Epithelial cell of prostate (primary cell): ENCODE results near the gene DGKE.

Source experiments
- DNase-seq: peaks from one replicate; pipeline ENCODE4 v3.0.0-alpha.2; 2011; ENCODE audit warnings: low read depth, low spot score
- H3K27ac ChIP-seq: fragments of 450-650 bp; 2 replicates; pipeline ENCODE4 v1.5.1; 2017; ENCODE audit warnings: mild to moderate bottlenecking

DGKE gene

DNA sequence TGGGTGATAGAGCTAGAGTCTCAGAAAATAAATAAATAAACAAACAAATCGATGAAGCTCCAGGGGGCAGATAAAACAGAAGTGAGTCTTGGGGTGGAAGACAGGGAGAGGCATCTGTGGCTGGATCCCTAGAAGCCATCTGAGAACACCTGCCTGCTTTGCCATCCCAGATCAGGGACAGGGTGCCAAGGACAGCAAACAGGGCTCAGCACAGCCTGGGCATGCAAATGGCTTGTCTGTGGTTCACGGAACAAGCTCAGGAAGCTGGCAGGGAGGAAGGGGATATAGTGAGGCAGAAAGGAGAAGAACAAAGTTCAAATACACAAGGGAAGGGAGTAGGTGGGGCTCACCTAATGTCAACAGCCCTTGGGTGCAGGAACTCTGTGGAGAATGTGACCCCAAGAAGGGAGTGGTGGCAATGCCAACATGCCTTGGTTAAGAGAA lies 52.4 kb downstream of the DGKE start:
- peak overlapping the region; percentile 70 for H3K27ac ChIP-seq

DNA sequence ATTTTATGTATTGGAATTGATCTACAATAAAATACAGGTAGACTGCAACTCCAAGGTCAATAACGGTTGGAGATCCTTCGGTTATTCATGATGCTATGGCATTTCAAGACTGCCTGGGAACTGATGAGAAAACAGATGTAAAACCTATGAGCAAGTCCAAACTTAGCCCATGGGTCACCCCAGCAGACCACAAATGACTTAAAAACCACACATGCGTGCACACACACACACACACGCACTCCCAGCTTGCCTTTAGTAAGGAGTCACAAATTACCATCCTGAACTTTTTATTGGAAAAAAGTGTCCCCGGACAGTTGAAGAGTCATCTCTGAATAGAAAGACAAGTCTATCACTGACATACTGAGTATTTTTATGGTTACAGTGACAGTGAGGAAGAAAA lies 53.2 kb downstream of the DGKE start:
- peak overlapping the region; percentile 70 for H3K27ac ChIP-seq

More for the DNA sequence above, 52.4 kb downstream of the DGKE start:
- no peak for DNase-seq

DNA sequence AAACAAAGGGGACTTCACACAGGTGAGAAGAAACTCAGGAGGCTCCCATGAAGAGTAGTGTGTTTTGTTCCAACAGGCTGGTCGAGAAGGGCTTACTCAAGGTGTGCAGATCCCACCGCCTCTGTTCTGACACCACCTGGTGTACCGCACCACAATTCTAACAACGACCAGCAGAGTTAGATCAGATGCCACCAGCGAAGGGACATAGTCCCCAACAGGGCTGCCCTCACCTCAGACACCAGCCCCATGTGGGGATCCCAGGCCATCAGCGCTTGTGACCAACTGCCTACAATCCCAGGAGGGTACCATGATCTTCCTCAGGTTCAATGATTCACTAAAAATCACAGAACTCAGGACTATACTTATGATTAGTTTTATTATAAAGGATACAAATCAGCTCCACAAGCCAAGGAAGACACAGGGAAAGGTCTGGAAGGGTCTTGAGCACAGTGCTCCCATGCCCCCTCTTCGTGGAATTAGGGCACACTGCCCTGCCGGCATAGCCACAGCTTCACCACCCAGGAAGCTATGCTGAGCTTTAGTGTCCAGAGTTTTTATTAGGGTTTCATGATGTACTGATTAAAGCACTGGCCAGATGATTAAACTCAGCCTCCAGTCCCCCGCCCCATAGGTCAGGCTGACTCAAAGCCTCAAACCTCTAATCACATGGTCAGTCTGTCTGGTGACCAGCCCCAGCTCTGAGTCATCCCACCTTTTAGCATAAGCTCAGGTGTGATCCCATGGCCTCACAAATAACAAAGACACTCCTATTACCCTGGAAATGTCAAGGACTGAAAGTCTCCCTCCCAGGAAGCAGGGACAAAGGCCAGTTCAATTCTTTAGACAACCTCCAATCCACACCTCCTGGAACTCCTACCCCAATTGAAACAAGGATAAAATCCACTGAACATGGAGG lies 53.9 kb downstream of the DGKE start:
- peak overlapping the region; percentile 70 for H3K27ac ChIP-seq
- DNase-seq: peak; percentile 55

More for the DNA sequence above, 53.2 kb downstream of the DGKE start:
- no peak for DNase-seq

DNA sequence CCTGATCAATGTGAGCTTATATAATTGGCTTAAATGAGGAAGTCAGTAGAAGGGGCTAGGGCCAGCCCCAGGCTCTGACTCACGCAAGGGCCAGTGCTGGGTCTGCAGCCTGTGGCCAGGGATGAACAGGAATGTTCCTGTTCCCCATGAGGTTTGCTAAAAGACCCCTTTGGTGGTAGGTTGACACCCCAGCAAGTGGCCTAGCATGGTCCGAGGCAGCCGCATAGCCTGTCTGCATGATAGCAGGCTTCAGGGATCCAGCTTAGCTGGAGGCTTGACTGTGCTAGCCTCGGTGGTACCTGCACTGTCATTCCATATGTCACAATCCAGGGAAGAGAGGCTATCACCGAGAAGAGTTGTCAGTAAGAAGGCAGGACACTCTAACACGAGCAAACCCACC lies 56.4 kb downstream of the DGKE start:
- no peak overlapping the region for H3K27ac ChIP-seq

DNA sequence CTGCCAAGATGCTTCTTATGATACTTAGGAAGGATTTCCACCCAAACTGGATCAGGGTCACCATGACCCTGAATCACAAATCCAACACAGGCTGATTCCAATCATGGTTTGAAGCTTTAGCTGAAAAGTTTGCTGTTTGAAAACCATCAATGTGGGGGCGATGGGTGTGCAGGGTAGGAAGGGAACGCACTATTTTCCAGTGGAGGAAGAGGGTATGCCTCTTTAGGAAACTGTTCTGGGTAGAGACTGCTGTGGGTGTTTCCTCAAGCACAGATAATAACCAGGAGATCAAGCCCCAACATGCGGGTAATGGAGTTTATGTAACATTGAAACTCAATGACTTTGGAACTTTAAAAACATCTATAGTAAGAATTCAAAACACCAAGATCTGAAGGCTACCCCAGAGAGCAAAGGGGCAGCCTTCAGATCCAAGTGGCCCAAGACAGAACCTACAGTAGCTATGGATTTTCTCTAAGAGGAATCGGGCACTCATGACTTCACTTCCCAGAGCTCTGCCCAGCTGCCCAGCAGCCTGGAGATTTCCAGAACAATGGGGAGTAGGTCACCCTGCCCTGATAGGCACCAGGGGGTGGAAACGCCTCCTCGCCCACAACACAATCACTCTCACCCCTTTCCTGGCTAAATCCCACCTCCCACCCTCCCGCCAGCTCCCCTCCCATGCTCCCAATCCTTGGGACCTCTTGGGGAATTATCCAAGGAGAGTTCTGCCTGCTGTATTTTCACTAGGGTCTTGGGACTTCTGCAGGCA lies 57.1 kb downstream of the DGKE start:
- DNase-seq: no peak
- H3K27ac ChIP-seq: no peak overlapping the region

More for the DNA sequence above, 56.4 kb downstream of the DGKE start:
- DNase-seq: no peak

DNA sequence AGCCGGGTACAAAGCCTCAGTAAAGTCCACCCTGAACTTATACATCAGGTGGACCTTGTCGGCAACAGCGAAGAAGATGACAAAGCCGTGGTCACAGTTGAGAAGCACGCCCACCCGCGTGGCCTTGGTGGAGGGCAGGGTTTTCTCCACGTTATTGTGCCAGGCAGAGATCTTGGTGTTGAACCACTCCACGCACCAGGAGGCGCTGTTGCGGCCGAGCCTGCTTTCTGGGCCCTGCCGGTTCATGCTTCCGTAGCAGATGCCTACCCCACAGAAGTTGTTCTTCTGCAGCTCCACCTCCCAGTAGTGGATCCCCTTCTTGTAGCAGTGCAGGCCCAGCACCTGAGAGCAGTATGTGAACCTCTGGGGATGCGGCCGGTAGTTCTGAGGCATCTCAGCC lies 57.8 kb downstream of the DGKE start:
- DNase-seq: no peak
- no peak overlapping the region for H3K27ac ChIP-seq

DNA sequence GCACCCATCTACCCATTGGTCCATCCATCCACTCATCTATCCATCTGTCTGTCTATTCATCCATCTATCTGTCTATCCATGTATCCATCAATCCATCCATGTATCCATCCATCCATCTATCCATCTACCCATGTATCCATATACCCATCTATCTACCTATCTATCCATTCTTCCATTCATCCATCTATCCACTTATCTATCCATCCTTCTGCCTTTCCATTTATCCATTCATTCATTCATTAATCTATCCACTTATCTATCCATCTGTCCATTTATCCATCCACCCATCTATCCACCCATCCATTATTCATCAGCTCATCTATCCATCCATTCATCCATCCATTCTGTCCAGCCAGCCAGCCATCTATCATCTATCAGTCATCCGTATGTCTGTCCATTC lies 58.4 kb downstream of the DGKE start:
- DNase-seq: no peak
- H3K27ac ChIP-seq: no peak overlapping the region

DNA sequence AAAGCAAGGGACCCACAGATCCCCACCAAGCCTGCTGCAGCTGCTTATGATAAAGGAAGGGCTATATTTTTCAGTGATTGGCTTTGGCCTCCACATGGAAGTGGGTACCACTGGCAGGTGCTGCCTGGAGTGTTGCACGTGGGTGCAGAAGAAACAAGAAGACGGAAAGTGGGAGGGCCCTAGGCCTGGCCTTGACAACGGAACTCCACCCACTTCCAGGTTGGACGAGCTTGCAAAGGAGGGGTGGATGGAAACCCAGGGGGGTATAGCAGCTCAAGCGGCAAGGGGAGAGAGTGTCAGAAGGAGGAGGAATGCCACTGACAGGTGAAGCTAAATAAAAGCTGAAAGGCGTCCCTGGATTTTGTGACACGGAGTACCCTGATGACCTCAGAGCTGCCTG lies 59.6 kb downstream of the DGKE start:
- DNase-seq: no peak

DNA sequence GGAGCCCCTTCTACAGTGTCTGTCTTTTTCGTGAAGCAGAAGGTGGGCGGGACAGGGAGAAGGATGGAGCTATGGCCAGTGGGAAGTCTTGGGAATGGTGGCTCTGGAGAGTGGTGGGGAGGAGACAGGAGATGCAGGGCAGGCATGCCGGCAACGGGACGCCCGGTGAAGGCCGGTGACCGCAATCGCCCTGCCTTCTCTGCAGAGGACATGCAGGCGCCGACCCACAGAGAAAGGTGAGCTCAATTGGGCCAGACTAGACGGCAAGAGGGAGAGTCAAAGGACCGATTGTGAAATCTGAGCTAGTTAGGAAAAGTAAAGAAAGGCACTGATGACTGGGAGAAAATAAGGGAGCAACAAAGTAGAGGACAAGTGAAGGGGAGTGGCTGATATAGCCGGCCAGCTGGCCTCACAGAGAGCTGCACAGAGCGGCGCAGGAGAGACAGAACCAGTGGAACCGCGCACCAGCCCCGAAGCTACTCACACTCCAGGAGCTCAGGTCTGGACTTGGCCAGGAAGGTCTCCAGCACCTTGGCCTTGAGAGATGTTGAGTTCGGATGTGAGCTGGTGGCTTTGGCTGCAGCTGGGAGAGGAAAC lies 61.0 kb downstream of the DGKE start:
- no peak overlapping the region for H3K27ac ChIP-seq
- no peak for DNase-seq

More for the DNA sequence above, 59.6 kb downstream of the DGKE start:
- no peak overlapping the region for H3K27ac ChIP-seq

DNA sequence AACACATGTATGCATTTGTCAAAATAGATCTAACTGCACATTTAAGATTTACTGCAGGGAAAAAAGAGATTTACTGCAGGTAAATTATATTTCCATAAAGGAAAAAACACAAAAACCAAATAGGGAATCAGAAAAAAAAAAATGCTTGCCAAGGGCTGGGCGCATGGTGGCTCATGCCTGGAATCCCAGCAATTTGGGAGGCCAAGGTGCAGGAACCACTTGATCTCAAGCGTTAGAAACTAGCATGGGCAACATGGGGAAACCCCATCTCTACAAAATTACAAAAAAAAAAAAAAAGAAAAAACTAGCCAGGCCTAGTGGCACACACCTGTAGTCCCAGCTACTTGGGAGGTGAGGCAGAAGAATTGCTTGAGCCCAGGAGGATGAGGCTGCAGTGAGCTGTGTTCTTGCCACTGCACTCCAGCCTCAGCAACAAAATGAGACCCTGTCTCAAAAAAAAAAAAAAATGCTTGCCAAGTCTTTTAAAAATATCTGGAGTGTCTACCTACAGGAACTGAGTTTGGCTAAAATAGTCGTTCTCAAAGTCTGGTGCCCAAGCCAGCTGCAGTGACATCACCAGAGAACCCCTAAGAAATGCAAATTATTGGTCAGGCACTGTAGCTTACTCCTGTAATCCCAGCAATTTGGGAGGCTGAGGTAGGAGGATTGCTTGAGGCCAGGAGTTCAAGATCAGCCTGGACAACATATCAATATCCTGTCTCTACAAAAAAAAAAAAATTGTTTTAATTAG lies 62.4 kb downstream of the DGKE start:
- no peak overlapping the region for H3K27ac ChIP-seq
- DNase-seq: no peak

DNA sequence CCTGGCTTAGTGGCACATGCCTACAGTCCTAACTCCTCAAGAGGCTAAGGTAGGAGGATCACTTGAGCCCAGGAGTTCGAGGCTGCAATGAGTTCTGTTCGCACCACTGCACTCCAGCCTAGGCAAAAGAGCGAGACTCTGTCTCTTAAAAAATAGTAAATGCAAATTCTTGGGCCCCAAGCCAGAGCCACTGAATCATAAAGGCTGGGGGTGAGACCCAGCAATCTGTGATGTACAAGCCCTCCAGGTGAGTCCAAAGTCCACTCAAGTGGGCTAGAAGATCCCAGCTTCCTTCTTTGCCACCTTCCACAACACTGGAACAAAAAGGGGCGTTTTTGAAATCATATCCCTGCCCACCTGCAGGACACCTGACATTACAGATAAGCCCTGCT lies 63.0 kb downstream of the DGKE start:
- H3K27ac ChIP-seq: no peak overlapping the region
- DNase-seq: no peak

DNA sequence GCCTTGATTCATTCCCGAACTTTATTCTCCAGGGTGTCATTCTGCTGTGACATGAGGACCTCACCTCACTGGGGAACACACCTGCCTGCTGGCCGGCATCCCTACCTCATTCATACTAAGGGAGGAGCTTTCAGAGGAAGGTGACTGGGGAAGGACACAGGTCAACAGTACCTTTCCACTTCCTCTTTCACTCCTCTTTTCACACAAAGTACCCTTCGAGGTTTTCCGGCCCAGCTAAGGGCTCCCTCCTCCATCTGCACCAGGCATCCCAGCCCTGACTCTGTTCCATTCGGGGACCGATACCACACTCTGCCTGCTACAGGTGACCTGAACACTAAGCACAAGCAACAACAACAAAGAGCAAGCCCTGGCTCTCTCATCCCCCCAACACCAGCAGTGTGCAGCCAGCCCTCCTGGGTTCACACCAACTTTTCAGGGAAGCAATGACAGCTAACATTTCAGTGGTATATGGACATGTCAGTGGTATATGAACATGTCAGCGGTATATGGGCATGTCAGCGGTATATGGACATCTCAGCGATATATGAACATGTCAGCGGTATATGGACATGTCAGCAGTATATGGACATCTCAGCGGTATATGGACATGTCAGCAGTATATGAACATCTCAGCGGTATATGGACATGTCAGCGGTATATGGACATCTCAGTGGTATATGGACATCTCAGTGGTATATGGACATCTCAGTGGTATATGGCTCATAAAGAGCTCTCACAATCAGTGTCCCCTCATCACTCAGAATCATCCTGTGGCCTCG lies 63.9 kb downstream of the DGKE start:
- DNase-seq: no peak
- H3K27ac ChIP-seq: no peak overlapping the region

DNA sequence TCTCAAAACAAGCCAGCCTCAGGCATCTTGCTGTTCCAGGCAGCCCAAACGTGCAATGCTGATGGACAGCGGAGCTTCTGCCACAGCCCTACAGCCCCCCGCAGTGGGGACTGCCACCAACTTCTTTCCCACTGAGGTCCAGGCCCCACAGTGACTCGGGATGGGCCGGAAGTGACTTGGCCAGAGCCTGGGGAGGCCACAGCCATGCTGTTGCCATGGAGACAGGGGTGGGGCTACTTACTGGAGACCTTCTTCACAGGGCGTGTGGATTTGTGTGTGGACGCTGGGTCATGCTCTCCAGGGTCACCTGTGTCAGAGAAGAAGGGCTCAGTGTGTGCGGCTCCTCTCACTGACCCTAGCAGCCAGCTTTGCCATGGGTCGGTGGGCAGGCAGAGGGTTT lies 64.9 kb downstream of the DGKE start:
- no peak for DNase-seq
- no peak overlapping the region for H3K27ac ChIP-seq

DNA sequence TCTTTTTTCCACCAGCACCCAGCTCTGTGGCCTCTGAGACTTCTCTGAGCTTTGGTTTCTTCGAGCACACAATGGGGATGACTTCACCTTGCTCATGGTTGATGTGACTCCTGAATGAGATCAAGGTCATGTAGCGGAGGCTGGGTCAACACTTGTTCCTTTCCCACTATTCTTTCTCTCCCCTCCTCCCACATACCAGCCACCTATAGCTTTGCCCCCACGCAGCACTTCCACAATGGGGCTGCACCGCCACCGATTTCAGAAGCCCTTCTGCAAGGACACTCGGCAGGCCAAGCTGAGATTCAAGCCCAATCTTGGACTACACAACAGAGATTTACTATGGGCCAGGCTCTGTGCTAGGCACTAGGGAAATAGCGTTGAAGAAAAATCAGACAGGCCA lies 65.5 kb downstream of the DGKE start:
- DNase-seq: no peak
- no peak overlapping the region for H3K27ac ChIP-seq

DNA sequence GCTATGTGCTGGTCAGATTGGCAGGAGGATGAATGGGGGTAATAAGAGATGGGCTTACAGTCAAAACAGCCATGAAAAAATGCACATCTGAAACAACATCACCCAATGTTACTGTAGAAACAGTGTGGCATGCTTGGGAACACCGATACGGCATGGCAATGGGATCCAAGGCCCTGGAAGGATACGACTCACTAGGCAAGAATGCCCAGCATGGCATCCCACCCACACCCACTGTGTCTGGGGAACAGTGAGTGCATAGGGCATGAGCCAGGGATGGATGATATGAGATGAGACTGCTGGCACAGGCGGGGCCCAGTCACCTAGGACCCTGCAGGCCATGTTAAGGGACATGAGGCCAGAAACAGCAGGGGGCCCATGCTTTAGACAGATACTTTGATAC lies 68.4 kb downstream of the DGKE start:
- H3K27ac ChIP-seq: peak overlapping the region; percentile 46
- no peak for DNase-seq

DNA sequence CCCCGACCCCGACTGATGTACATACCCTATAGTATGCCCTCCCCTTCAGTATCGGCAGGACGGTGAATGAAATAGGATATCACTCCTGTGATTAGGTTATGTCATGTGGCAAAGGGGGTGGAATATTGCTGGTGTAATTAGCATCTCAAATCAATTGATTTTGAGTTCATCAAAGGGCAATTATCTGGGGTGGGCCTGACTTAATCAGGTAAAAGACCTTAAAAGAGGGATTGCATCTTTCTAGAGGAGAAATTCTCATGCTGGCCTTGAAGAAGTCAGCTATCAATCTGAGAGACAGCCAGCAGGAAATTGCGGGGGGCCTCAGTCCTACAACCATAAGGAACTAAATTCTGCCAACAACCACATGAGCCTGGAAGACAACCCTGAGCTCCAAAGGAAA lies 69.6 kb downstream of the DGKE start:
- no peak for DNase-seq
- peak overlapping the region; percentile 46 for H3K27ac ChIP-seq

DNA sequence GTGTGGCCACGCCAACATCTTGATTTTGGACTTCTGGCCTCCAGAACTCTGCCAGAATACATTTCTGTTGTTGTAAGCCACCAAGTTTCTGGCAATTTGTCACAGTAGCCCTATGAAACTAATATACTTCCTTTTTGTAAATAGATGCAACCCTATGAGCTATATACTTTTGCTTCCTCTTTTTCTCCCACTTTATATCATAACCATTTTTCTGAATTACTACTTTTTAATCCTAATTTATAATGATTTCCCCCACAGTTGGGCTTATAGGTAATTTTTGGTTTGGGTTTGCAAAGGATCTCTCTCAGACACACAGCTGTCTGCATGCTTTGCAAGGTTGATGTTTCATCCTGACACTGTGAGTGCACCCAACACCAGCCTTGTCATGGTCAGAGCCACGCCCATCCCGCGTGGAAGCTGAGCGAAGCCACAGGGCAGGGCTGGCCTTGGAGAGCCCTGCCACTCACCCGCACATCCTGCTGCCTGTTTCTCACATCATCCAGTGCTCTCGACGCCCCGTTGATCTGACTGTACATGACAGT lies 74.1 kb downstream of the DGKE start:
- DNase-seq: no peak

DNA sequence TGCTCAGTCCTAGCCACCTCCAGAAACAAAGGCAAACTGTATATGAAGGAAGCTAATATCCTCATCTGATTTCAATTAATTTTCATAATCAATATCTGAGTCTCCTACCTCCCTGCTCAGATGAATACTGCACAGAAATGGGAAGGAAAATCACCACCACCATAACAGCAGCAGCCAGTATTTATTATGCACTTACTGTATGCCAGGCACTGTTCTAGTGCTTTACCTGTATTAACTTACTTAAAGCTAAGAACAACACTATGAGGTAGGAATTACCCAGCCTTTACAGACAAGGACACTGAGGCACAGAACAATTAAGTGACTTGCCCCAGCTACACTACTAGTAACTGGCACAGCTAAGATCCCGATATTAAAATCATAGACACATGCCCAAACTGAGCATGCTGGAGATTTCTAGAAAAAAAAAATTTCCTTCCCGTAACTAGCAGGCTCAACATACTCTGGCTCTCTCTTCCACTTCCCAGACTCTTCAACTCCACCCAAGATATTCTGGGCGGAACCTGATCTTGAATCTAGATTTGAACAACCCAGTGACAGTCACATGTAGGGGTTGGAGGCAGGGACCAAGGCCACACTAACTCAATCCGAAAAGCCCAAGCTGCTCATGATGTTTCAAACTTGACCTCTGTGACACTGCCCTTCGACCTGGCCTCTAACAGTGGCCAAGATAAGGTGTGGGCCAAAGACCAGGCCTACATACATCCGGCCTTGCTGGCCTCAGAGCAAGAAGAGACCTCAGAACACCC lies 76.0 kb downstream of the DGKE start:
- no peak for DNase-seq
- no peak overlapping the region for H3K27ac ChIP-seq

More for the DNA sequence above, 74.1 kb downstream of the DGKE start:
- peak overlapping the region; percentile 18 for H3K27ac ChIP-seq
